ENCODE results near the gene ENOX1. TPM values are rescaled to one million over a fixed set of nuclear protein-coding genes. Genes with fewer than 3 reads are reported as not detected.

The ENOX1 gene
- total and polyA plus RNA-seq, 9 of the 15 experiments (the other 6 are each of a cell fraction or from before 2014, with no cell fraction given), result not detected

GRCh38 chr13:43170506-43170905, 616.3 kb downstream of the ENOX1 start:
- Histone ChIP-seq H2AFZ (ENCODE audit: low read depth, low read length) (no peak overlapping the region), H3K36me3 (ENCODE audit: control insufficient read depth, insufficient read depth, low read length) (no peaks in the 10 kb centered on the region), H3K4me2 (ENCODE audit: insufficient read depth, low read length) (no peak overlapping the region), H3K9me3 (replicated peaks; ENCODE audit: control insufficient read depth, insufficient read depth, low read depth, low read length) (no peaks in the 10 kb centered on the region), H3K27me3 (ENCODE audit: control insufficient read depth in 2 of 2, insufficient read depth in 2 of 2, low read length in 2 of 2) (no peaks in the 10 kb centered on the region), H3K4me3 (no peak overlapping the region), H3K9me1 (ENCODE audit: control insufficient read depth, insufficient read depth, low read length) (no peaks in the 10 kb centered on the region), H3K4me1 (replicated peaks in 1 of 2; ENCODE audit: control insufficient read depth in 2 of 2, insufficient read depth in 2 of 2, low read length in 2 of 2) (no peaks in the 10 kb centered on the region), H3K79me2 (ENCODE audit: control insufficient read depth, insufficient read depth, low read length) (no peaks in the 10 kb centered on the region), H4K20me1 (replicated peaks; ENCODE audit: control insufficient read depth, insufficient read depth, low read length) (no peaks in the 10 kb centered on the region), H3K9ac (ENCODE audit: insufficient read depth in 1 of 2, low read depth in 2 of 2, low read length in 2 of 2) (no peak overlapping the region), H3K27ac (ENCODE audit: extremely low read depth, low read depth, low read length) (no peak overlapping the region)
- intact Hi-C loops (cut with micrococcal nuclease) (no loop called here), in situ Hi-C loops (cut with MboI) (no loop called here)
- CTCF ChIA-PET (ENCODE audit: low intra/inter-chr PET ratio), result no interaction called here
- no TSS peak for BruUV-seq (replicated peaks)
- POLR2A ChIA-PET, result no interaction called here
- no peak for FAIRE-seq
- 0% methylated on average over 1 of the region's 2 CpGs for WGBS (ENCODE audit: insufficient coverage, low coverage, missing lambda C conversion rate)
- no peak for ATAC-seq
- no peak for DNase-seq (ENCODE audit: extremely low read depth in 1 of 4, low spot score in 3 of 4)
- TF ChIP-seq TEAD4 (IDR thresholded peaks at IDR 0.05; ENCODE audit: low read length) (no peak), TEAD4 (CRISPR knock-in tag; IDR thresholded peaks at IDR 0.05; ENCODE audit: borderline replicate concordance) (no peak), CREB5 (CRISPR knock-in tag; IDR thresholded peaks at IDR 0.05) (no peak), ZNF717 (CRISPR knock-in tag; IDR thresholded peaks at IDR 0.05) (no peak), ZNF740 (CRISPR knock-in tag; IDR thresholded peaks at IDR 0.05) (no peak), ZNF740 (tag; IDR thresholded peaks at IDR 0.05) (no peak), ZZZ3 (IDR thresholded peaks at IDR 0.05) (no peak), ZNF609 (CRISPR knock-in tag; IDR thresholded peaks at IDR 0.05; ENCODE audit: borderline replicate concordance) (no peak), ELK3 (CRISPR knock-in tag; IDR thresholded peaks at IDR 0.05) (no peak), ZNF551 (CRISPR knock-in tag; IDR thresholded peaks at IDR 0.05) (no peak), CEBPG (CRISPR knock-in tag; IDR thresholded peaks at IDR 0.05) (no peak), CEBPG (tag; conservative IDR thresholded peaks at IDR 0.05 in 1 of 2, IDR thresholded peaks at IDR 0.05 in 1 of 2) (no peak), SUPT5H (IDR thresholded peaks at IDR 0.05) (no peak), ZNF197 (CRISPR knock-in tag; IDR thresholded peaks at IDR 0.05; ENCODE audit: low read depth) (no peak), FOXK2 (conservative IDR thresholded peaks at IDR 0.05 in 1 of 2, IDR thresholded peaks at IDR 0.05 in 1 of 2; ENCODE audit: low read depth in 2 of 2) (no peak), C11orf30 (IDR thresholded peaks at IDR 0.05; ENCODE audit: low read depth) (no peak), HOXB6 (CRISPR knock-in tag; IDR thresholded peaks at IDR 0.05; ENCODE audit: borderline replicate concordance) (no peak)
